Naive B cell (primary cell): Measurements from ENCODE around the gene ZNF155. TPM values are rescaled to one million over a fixed set of nuclear protein-coding genes. Genes with fewer than 3 reads are reported as not detected.
A peak's percentile ranks its signal among the peaks of the same experiment; 100 is the strongest.
"Not testable (repeated sequence)": the region's sequence is repeated elsewhere in the genome, so short reads cannot be mapped to it uniquely, and the experiment has no call there.

Experiments
- ATAC-seq, 2 donors: fragments of 150-1000 bp; cut with Tn5 transposase; 2 replicates each; pipeline ENCODE4 v1.10.0; 2021; ENCODE audit warnings: low read depth in 2 of 2, mild to moderate bottlenecking in 2 of 2, moderate library complexity in 2 of 2
- DNase-seq: peaks from one replicate; pipeline ENCODE4 v3.0.0; 2022
- H3K27ac Mint-ChIP-seq, 6 donors: one replicate each; pipeline ENCODE4 v1.8.0; 2020 to 2022; ENCODE audit warnings: mild to moderate bottlenecking in 6 of 6, mixed read lengths in 6 of 6, moderate library complexity in 5 of 6, inconsistent platforms in 2 of 6
- H3K27me3 Mint-ChIP-seq, 3 donors: one replicate each; pipeline ENCODE4 v1.8.0; 2021 to 2022; ENCODE audit warnings: mixed read lengths in 3 of 3, mild to moderate bottlenecking in 1 of 3
- H3K36me3 Mint-ChIP-seq, 2 donors: one replicate each; pipeline ENCODE4 v1.8.0; 2020 to 2022; ENCODE audit warnings: mixed read lengths in 2 of 2, inconsistent platforms in 1 of 2, mild to moderate bottlenecking in 1 of 2
- H3K4me1 Mint-ChIP-seq, 3 donors: one replicate each; pipeline ENCODE4 v1.8.0; 2020 to 2022; ENCODE audit warnings: mixed read lengths in 3 of 3, inconsistent platforms in 1 of 3, mild to moderate bottlenecking in 1 of 3, moderate library complexity in 1 of 3
- H3K4me3 Mint-ChIP-seq, 8 donors: one replicate each; pipeline ENCODE4 v1.8.0; 2020 to 2022; ENCODE audit warnings: mild to moderate bottlenecking in 8 of 8, mixed read lengths in 8 of 8, moderate library complexity in 8 of 8, inconsistent platforms in 2 of 8
- H3K9me3 Mint-ChIP-seq, 7 donors: one replicate each; pipeline ENCODE4 v1.8.0; 2020 to 2022; ENCODE audit warnings: mixed read lengths in 7 of 7, mild to moderate bottlenecking in 5 of 7, inconsistent platforms in 2 of 7, moderate library complexity in 1 of 7
- polyA plus RNA-seq, 6 donors: library from polyadenylated mRNA; unstranded; fragments of 300-500 nt; fragmentation: Illumina TruSeq; gene quantifications; one replicate each; pipeline ENCODE4 v1.2.3, GENCODE V29; 2021; ENCODE audit warnings: low read depth in 6 of 6

ZNF155 gene
- polyA plus RNA-seq = 1 to 10 TPM in 5 of 6 donors, not detected in 1; 1.9 to 4.4 (median 3.2) TPM

- Mint-ChIP-seq H3K4me1 (peaks cover 5 to 25% (median 10%) of the 10 kb centered on the region in 3 donors), H3K27ac (peak within 1 kb of the TSS; percentile 86 to 96 (median 94)), H3K9me3 (peaks cover 0 to 5% (median 0%) of the 10 kb centered on the region in 7 donors), H3K4me3 (peak within 1 kb of the TSS; percentile 91 to 100 (median 98)), H3K36me3 (peaks cover 7 to 9% of the 10 kb centered on the region in 2 donors), H3K27me3 (no peaks in the 10 kb centered on the region)
- ATAC-seq (peak; percentile 86 to 90), DNase-seq (peak; percentile 68)
These were observed at the start of gene ZNF155 for GRCh38 chr19:43983912-43984686. TSS of gene ZNF155 (plus strand) at chr19:43984188. CDS start at chr19:43988544, 4,356 bp downstream.

- Mint-ChIP-seq H3K36me3 (peaks cover 18 to 24% of the 10 kb centered on the region in 2 donors), H3K27me3 (peaks cover 0 to 7% (median 4%) of the 10 kb centered on the region in 3 donors), H3K4me1 (peaks cover 8 to 32% (median 16%) of the 10 kb centered on the region in 3 donors), H3K9me3 (peaks cover 0 to 11% (median 7%) of the 10 kb centered on the region in 7 donors), H3K4me3 (peak within 1 kb of the TSS; percentile 91 to 98 (median 96)), H3K27ac (peak within 1 kb of the TSS; percentile 79 to 97 (median 95))
- DNase-seq = peak; percentile 85
- peak; percentile 97 to 98 for ATAC-seq
These were observed 48.8 kb upstream of the ZNF155 start, which contains the start of gene ZNF45 for GRCh38 chr19:43934985-43935708. TSS of gene ZNF45 (minus strand) at chr19:43935282. CDS start at chr19:43922185, 13,097 bp downstream.

- peaks cover 0 to 11% (median 4%) of the 10 kb centered on the region in 3 donors for H3K27me3 Mint-ChIP-seq
- ATAC-seq (no peak), DNase-seq (no peak)
- H3K4me1 Mint-ChIP-seq = peaks cover 8 to 32% (median 16%) of the 10 kb centered on the region in 3 donors
- H3K4me3 Mint-ChIP-seq = peak overlapping the region; percentile 41 to 98 (median 96)
- H3K36me3 Mint-ChIP-seq = peaks cover 8 to 14% of the 10 kb centered on the region in 2 donors
- H3K27ac Mint-ChIP-seq = peak overlapping the region in 1 of 6 donors; percentile 84
- peaks cover 0 to 19% (median 10%) of the 10 kb centered on the region in 7 donors for H3K9me3 Mint-ChIP-seq
These were observed 47.8 kb upstream of the ZNF155 start for GRCh38 chr19:43936188-43936587.

- no peak for ATAC-seq
- H3K27ac Mint-ChIP-seq = no peak overlapping the region
These were observed 44.3 kb upstream of the ZNF155 start for GRCh38 chr19:43939557-43940260.

GRCh38 chr19:43940719-43941118, 43.3 kb upstream of the ZNF155 start:
- peaks cover 13 to 36% (median 33%) of the 10 kb centered on the region in 3 donors for H3K27me3 Mint-ChIP-seq
- H3K4me1 Mint-ChIP-seq = peaks cover 0 to 5% (median 0%) of the 10 kb centered on the region in 3 donors
- H3K27ac Mint-ChIP-seq = no peak overlapping the region
- H3K36me3 Mint-ChIP-seq = peaks cover 9 to 10% of the 10 kb centered on the region in 2 donors
- ATAC-seq = no peak
- H3K9me3 Mint-ChIP-seq = peaks cover 5 to 31% (median 16%) of the 10 kb centered on the region in 7 donors
- no peak overlapping the region for H3K4me3 Mint-ChIP-seq
- no peak for DNase-seq

More at GRCh38 chr19:43939557-43940260, 44.3 kb upstream of the ZNF155 start:
- peaks cover 8 to 9% of the 10 kb centered on the region in 2 donors for H3K36me3 Mint-ChIP-seq
- DNase-seq = no peak
- no peak overlapping the region for H3K4me3 Mint-ChIP-seq
- peaks cover 5 to 29% (median 13%) of the 10 kb centered on the region in 7 donors for H3K9me3 Mint-ChIP-seq
- H3K27me3 Mint-ChIP-seq = peaks cover 12 to 30% (median 28%) of the 10 kb centered on the region in 3 donors
- H3K4me1 Mint-ChIP-seq = peaks cover 0 to 15% (median 0%) of the 10 kb centered on the region in 3 donors

GRCh38 chr19:43941209-43941608, 42.8 kb upstream of the ZNF155 start:
- ATAC-seq = no peak
- peaks cover 0 to 4% (median 0%) of the 10 kb centered on the region in 3 donors for H3K4me1 Mint-ChIP-seq
- peaks cover 17 to 41% (median 38%) of the 10 kb centered on the region in 3 donors for H3K27me3 Mint-ChIP-seq
- H3K36me3 Mint-ChIP-seq = peaks cover 9 to 15% of the 10 kb centered on the region in 2 donors
- DNase-seq = no peak
- peaks cover 7 to 35% (median 17%) of the 10 kb centered on the region in 7 donors for H3K9me3 Mint-ChIP-seq
- H3K27ac Mint-ChIP-seq = no peak overlapping the region
- H3K4me3 Mint-ChIP-seq = no peak overlapping the region

- peaks cover 0 to 52% of the 10 kb centered on the region in 2 donors for H3K36me3 Mint-ChIP-seq
- not testable (repeated sequence) for ATAC-seq, H3K27ac Mint-ChIP-seq, DNase-seq
- peaks cover 7 to 16% (median 10%) of the 10 kb centered on the region in 3 donors for H3K4me1 Mint-ChIP-seq
- H3K27me3 Mint-ChIP-seq = peaks cover 40 to 62% (median 47%) of the 10 kb centered on the region in 3 donors
- peaks cover 21 to 58% (median 50%) of the 10 kb centered on the region in 7 donors for H3K9me3 Mint-ChIP-seq
- H3K4me3 Mint-ChIP-seq = peak overlapping the region in 1 of 8 donors; percentile 45
These were observed 36.6 kb upstream of the ZNF155 start for GRCh38 chr19:43947412-43947811.

GRCh38 chr19:43949803-43950202, 34.2 kb upstream of the ZNF155 start:
- Mint-ChIP-seq H3K36me3 (peaks cover 3 to 53% of the 10 kb centered on the region in 2 donors), H3K27ac (peak overlapping the region in 1 of 6 donors; percentile 84), H3K4me3 (peak overlapping the region in 6 of 8 donors; percentile 2 to 81 (median 28)), H3K4me1 (peaks cover 7 to 17% (median 10%) of the 10 kb centered on the region in 3 donors), H3K9me3 (peaks cover 19 to 61% (median 50%) of the 10 kb centered on the region in 7 donors), H3K27me3 (peaks cover 33 to 43% (median 40%) of the 10 kb centered on the region in 3 donors)
- DNase-seq, ATAC-seq: not testable (repeated sequence)

GRCh38 chr19:43950834-43951645, 32.9 kb upstream of the ZNF155 start, which contains the start of gene ZNF221:
TSS of gene ZNF221 (plus strand) at chr19:43951228. CDS start at chr19:43962727, 11,499 bp downstream.
- Mint-ChIP-seq H3K27ac (peak within 1 kb of the TSS; percentile 62 to 94 (median 86)), H3K27me3 (peaks cover 28 to 37% (median 29%) of the 10 kb centered on the region in 3 donors), H3K4me1 (peaks cover 7 to 17% (median 10%) of the 10 kb centered on the region in 3 donors), H3K9me3 (peaks cover 19 to 60% (median 43%) of the 10 kb centered on the region in 7 donors), H3K36me3 (peaks cover 11 to 54% of the 10 kb centered on the region in 2 donors), H3K4me3 (peak within 1 kb of the TSS; percentile 96 to 99 (median 98))
- peak; percentile 72 to 80 for ATAC-seq
- peak; percentile 45 for DNase-seq

GRCh38 chr19:43956827-43957226, 27.2 kb upstream of the ZNF155 start:
- peaks cover 0 to 52% (median 37%) of the 10 kb centered on the region in 7 donors for H3K9me3 Mint-ChIP-seq
- H3K27ac Mint-ChIP-seq = no peak overlapping the region
- ATAC-seq = no peak
- H3K4me1 Mint-ChIP-seq = peaks cover 0 to 7% (median 0%) of the 10 kb centered on the region in 3 donors
- H3K27me3 Mint-ChIP-seq = no peaks in the 10 kb centered on the region
- no peak for DNase-seq
- H3K36me3 Mint-ChIP-seq = peaks cover 11 to 19% of the 10 kb centered on the region in 2 donors
- H3K4me3 Mint-ChIP-seq = no peak overlapping the region

- no peak for DNase-seq
- Mint-ChIP-seq H3K4me3 (no peak overlapping the region), H3K9me3 (peaks cover 0 to 56% (median 42%) of the 10 kb centered on the region in 7 donors)
These were observed 26.1 kb upstream of the ZNF155 start for GRCh38 chr19:43957891-43958290.

More at GRCh38 chr19:43957891-43958290, 26.1 kb upstream of the ZNF155 start:
- H3K27ac Mint-ChIP-seq = no peak overlapping the region
- H3K27me3 Mint-ChIP-seq = no peaks in the 10 kb centered on the region
- peaks cover 12 to 25% of the 10 kb centered on the region in 2 donors for H3K36me3 Mint-ChIP-seq
- ATAC-seq = no peak
- H3K4me1 Mint-ChIP-seq = no peaks in the 10 kb centered on the region
